Neural cell (in vitro differentiated cells): ENCODE results near the gene SMAD4.

Experiments used
- CTCF ChIP-seq: fragments of 450-650 bp; IDR thresholded peaks from 2 replicates; pipeline ENCODE4 v1.5.1; 2014; ENCODE audit warnings: antibody characterized with exemption, mild to moderate bottlenecking, moderate library complexity; ENCODE audit not compliant: poor library complexity, severe bottlenecking
- EP300 ChIP-seq: fragments of 450-650 bp; conservative IDR thresholded peaks from 2 replicates; pipeline ENCODE4 v1.6.1; 2014; ENCODE audit warnings: antibody characterized with exemption, mild to moderate bottlenecking, moderate library complexity; ENCODE audit not compliant: poor library complexity, severe bottlenecking
- EZH2 ChIP-seq: fragments of 200-600, 300-800 bp; shearing (Covaris generic), sonication (generic); IDR thresholded peaks from 2 replicates; pipeline ENCODE4 v1.6.1; 2014; ENCODE audit warnings: antibody characterized with exemption, low read length, borderline replicate concordance, mild to moderate bottlenecking; ENCODE audit not compliant: insufficient read depth, poor library complexity, severe bottlenecking
- MXI1 ChIP-seq: fragments of 450-650 bp; conservative IDR thresholded peaks from 2 replicates; pipeline ENCODE4 v1.6.1; 2014; ENCODE audit warnings: antibody characterized with exemption, mild to moderate bottlenecking; ENCODE audit not compliant: poor library complexity, severe bottlenecking
- POLR2AphosphoS5 ChIP-seq: IDR thresholded peaks from 2 replicates; pipeline ENCODE4 v1.6.1; 2012
- RAD21 ChIP-seq: fragments of 450-650 bp; conservative IDR thresholded peaks from 2 replicates; pipeline ENCODE4 v1.6.1; 2014; ENCODE audit warnings: antibody characterized with exemption, mild to moderate bottlenecking, moderate library complexity

DNA sequence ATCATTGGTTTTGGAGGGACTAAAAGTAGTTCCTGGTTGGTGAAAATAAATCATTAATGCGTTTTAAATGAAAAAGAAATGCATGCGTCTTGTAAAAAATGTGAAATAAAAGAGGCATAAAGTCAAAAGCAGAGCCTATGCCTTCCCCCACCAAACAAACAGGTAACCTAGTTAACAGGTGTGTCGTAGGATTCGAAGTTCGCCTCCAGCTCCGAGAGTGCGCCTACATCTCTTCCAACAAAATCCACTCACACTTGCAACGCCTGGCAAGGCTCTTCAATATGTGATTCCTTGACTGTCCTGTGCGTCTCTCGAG lies 677 bp upstream of the SMAD4 start:
- TF ChIP-seq RAD21: no peak
- TF ChIP-seq POLR2AphosphoS5: no peak
- no peak for TF ChIP-seq CTCF
- TF ChIP-seq MXI1: no peak
- no peak for TF ChIP-seq EP300
- no peak for TF ChIP-seq EZH2
